ENCODE measurements around the gene HOXC11. TPM values are rescaled to one million over a fixed set of nuclear protein-coding genes. Genes with fewer than 3 reads are reported as not detected.

Gene HOXC11
- total RNA-seq, 3 donors from 2014 or later = not detected

DNA sequence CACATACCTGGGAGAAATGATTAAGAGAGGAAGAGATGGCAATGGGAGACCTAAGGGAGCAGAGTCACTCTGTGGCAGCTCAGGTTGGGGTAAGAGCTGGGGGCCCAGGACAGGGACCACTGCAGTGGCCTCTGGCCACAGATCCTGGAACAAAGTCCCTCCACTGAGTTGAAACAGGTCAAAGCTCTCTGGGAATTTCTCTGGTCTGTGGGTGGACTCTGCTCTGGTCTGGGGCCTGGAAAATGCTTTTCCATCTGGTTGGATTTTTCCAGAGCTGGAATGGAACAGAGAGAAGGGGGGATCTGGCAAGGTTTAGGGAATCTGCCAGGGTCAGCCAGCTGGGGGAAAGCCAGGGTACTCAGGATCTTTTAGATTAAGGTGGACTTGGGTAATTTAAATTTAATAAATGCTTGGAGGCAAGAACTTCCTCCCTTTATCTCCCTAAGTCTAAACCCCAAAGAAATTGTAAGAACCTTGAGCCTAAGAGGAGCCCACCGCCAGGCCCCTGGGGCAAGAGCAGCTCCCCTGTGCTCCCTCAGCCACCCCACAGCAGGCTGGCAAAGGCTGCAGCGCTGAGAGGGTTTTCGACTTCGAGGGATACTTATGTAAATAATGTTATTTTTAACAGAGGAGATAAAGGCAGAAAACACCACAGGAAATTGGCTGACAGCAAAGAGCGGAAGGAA is 15.8 kb downstream of the HOXC11 start:
- H3K36me3 Mint-ChIP-seq (ENCODE audit: insufficient read depth) = no peaks in the 10 kb centered on the region
- DNase-seq = no peak
- no peak overlapping the region for H3K4me3 Mint-ChIP-seq
- H3K27me3 Mint-ChIP-seq (ENCODE audit: low read depth) = peaks cover 92% of the 10 kb centered on the region
- no peaks in the 10 kb centered on the region for H3K9me3 Mint-ChIP-seq
- peaks cover 33% of the 10 kb centered on the region for H3K4me1 Mint-ChIP-seq (ENCODE audit: low read depth)
- ATAC-seq = no peak

- Mint-ChIP-seq H3K9me3 (no peaks in the 10 kb centered on the region), H3K27me3 (ENCODE audit: low read depth) (peaks cover 95% of the 10 kb centered on the region), H3K4me3 (peak overlapping the region; percentile 19), H3K4me1 (ENCODE audit: low read depth) (peaks cover 38% of the 10 kb centered on the region), H3K36me3 (ENCODE audit: insufficient read depth) (no peaks in the 10 kb centered on the region)
- DNase-seq (no peak), ATAC-seq (no peak)
Measured at GRCh38 chr12:53989227-53990113, 16.5 kb downstream of the HOXC11 start.

DNA sequence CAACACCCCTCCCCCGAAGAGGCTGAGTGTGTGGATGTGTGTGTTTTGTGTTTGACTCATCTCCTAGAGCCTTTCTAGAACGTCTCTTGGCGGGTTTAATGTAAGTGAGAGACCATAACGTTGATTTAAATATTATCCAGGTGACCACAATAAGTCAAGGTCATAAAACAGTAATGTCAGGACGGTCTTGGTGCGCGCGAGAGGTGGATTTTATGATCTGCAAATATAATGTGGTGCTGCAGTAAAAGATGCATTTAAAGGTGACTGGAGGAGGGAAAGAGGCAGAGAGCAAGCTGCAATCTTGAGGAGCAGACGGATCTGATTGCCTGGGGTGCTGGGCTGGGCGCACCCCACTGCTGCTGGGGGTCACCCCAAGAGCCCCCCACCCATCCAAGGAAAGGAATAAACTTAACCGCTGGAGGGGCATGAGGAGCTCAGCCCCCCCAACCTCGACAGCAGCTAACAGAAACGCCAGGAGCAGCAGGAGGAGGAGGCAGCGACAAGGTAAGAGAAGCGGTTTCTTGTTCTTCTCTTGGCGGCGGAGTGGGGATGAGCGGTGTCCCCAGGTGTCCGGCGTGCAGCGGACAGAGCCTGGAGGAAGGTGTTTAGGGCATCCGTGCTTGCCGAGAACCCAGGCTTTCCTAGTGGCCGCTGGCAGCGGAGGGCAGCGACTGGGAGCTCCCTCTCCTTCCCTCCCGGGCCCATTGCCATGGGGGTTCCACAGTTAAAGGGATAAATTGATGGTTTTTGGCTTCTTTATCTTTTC is 17.6 kb downstream of the HOXC11 start:
- Mint-ChIP-seq H3K9me3 (no peaks in the 10 kb centered on the region), H3K36me3 (ENCODE audit: insufficient read depth) (no peaks in the 10 kb centered on the region), H3K4me1 (ENCODE audit: low read depth) (peaks cover 42% of the 10 kb centered on the region), H3K27me3 (ENCODE audit: low read depth) (peaks cover 96% of the 10 kb centered on the region), H3K4me3 (no peak overlapping the region)
- no peak for DNase-seq
- no peak for ATAC-seq

DNA sequence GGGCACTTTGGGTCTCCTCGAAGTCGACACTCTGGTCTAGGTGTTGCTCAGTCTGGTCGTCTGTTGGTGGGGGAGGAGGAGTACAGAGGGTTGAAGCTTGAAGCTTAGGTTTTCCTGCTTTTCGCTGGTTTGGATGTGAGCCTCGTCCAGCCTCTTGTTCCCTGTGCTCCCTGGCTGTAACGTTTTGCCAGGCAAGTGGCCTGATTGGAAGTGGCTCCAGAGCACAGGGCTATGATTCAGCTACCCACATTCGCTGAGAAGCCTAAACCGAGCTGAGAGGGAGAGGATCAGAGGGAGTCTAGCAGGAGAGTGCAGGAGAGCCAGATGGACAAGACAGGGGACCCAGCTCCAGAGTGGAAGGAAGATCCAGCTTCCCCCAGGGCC is 18.1 kb downstream of the HOXC11 start:
- ATAC-seq = no peak

GRCh38 chr12:53992377-53992889 is 19.5 kb downstream of the HOXC11 start:
- Mint-ChIP-seq H3K36me3 (ENCODE audit: insufficient read depth) (no peaks in the 10 kb centered on the region), H3K4me1 (ENCODE audit: low read depth) (peaks cover 46% of the 10 kb centered on the region), H3K27me3 (ENCODE audit: low read depth) (peaks cover 95% of the 10 kb centered on the region), H3K4me3 (no peak overlapping the region), H3K9me3 (no peaks in the 10 kb centered on the region)
- no peak for DNase-seq
- no peak for ATAC-seq

More for the DNA sequence above, 18.1 kb downstream of the HOXC11 start:
- DNase-seq = no peak
- H3K36me3 Mint-ChIP-seq (ENCODE audit: insufficient read depth) = no peaks in the 10 kb centered on the region
- H3K4me3 Mint-ChIP-seq = no peak overlapping the region
- H3K27me3 Mint-ChIP-seq (ENCODE audit: low read depth) = peaks cover 97% of the 10 kb centered on the region
- no peaks in the 10 kb centered on the region for H3K9me3 Mint-ChIP-seq
- H3K4me1 Mint-ChIP-seq (ENCODE audit: low read depth) = peaks cover 42% of the 10 kb centered on the region

- H3K4me1 Mint-ChIP-seq (ENCODE audit: low read depth) = peaks cover 48% of the 10 kb centered on the region
- no peaks in the 10 kb centered on the region for H3K9me3 Mint-ChIP-seq
- peaks cover 95% of the 10 kb centered on the region for H3K27me3 Mint-ChIP-seq (ENCODE audit: low read depth)
- H3K36me3 Mint-ChIP-seq (ENCODE audit: insufficient read depth) = no peaks in the 10 kb centered on the region
- DNase-seq = no peak
- ATAC-seq = no peak
- peak overlapping the region; percentile 29 for H3K4me3 Mint-ChIP-seq
Measured at GRCh38 chr12:53993162-53994008, 20.5 kb downstream of the HOXC11 start.

DNA sequence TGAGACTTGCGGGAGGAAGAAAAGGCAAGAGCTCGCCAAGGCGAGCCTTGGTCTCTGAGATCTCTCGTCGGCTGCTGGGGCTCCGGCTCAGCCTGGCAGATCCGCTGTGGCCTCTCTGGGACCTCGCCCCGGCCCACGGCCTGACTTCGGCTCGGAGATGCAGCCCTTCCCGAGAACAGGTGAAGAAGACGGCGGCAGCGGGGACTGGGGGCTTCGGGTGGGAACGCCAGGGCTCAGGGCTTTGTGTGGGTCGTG is 21.0 kb downstream of the HOXC11 start:
- Mint-ChIP-seq H3K4me3 (peak overlapping the region; percentile 29), H3K9me3 (no peaks in the 10 kb centered on the region), H3K27me3 (ENCODE audit: low read depth) (peaks cover 95% of the 10 kb centered on the region), H3K4me1 (ENCODE audit: low read depth) (peaks cover 44% of the 10 kb centered on the region), H3K36me3 (ENCODE audit: insufficient read depth) (no peaks in the 10 kb centered on the region)
- ATAC-seq = no peak
- no peak for DNase-seq

DNA sequence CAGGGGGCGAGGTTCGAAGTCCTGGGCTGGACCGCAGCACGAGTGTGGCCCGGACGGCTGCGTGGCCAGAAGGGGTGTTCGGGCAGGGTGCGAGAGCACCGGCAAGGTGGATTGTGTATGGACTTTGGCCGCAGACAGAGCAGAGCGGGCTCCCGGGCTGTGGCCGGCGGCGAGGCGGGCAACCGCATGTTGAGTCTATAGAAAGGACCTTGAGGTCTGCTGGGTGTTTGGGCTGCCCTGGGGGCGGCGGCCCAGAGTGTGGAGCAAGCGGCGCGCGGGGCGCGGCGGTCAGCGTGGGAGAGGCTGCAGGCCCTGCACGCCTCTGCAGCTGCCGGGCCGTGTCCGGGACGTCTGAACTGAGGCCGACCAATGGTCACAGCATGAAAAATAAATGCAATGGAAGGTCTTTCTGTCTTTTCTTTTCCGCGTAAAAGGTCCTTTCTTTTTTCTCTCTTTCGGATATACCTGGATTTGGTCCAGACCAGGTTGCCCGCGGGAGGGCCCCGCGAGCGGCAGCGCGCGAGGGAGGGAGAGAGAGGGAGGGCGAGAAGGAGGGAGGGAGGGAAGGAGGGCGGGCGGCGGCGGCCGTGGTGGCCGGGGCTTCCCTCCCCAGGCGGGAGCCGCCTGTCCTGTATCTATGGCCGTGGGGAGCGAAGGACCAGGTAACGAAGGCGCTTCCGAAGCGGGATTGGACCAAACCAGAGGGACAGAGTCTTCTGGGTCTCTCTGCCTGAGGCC is 21.5 kb downstream of the HOXC11 start:
- peaks cover 94% of the 10 kb centered on the region for H3K27me3 Mint-ChIP-seq (ENCODE audit: low read depth)
- ATAC-seq = no peak
- H3K4me1 Mint-ChIP-seq (ENCODE audit: low read depth) = peaks cover 40% of the 10 kb centered on the region
- H3K36me3 Mint-ChIP-seq (ENCODE audit: insufficient read depth) = no peaks in the 10 kb centered on the region
- DNase-seq = no peak
- H3K9me3 Mint-ChIP-seq = no peaks in the 10 kb centered on the region
- peak overlapping the region; percentile 82 for H3K4me3 Mint-ChIP-seq

DNA sequence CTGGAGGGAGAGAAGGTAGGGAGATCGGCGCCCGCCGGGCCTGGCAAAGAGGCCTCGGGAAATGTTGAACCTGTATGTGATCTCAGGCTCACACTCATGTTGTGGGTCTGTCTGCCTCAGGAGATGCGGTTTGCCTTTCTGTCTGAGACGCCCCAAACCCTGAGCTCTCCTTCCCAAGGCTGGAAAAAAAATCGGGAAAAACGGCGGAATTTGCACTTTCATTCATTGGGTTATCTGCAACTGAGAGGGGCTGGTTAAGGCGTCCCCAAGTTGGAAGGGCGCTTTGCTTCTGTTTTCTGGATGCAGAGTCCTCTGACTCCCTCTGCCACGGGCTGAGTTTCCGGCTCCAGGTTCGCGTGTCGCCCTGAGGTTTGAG is 22.1 kb downstream of the HOXC11 start:
- Mint-ChIP-seq H3K9me3 (no peaks in the 10 kb centered on the region), H3K27me3 (ENCODE audit: low read depth) (peaks cover 94% of the 10 kb centered on the region), H3K4me1 (ENCODE audit: low read depth) (peaks cover 36% of the 10 kb centered on the region), H3K36me3 (ENCODE audit: insufficient read depth) (no peaks in the 10 kb centered on the region), H3K4me3 (peak overlapping the region; percentile 82)
- no peak for DNase-seq
- peak; percentile 15 to 20 for ATAC-seq

DNA sequence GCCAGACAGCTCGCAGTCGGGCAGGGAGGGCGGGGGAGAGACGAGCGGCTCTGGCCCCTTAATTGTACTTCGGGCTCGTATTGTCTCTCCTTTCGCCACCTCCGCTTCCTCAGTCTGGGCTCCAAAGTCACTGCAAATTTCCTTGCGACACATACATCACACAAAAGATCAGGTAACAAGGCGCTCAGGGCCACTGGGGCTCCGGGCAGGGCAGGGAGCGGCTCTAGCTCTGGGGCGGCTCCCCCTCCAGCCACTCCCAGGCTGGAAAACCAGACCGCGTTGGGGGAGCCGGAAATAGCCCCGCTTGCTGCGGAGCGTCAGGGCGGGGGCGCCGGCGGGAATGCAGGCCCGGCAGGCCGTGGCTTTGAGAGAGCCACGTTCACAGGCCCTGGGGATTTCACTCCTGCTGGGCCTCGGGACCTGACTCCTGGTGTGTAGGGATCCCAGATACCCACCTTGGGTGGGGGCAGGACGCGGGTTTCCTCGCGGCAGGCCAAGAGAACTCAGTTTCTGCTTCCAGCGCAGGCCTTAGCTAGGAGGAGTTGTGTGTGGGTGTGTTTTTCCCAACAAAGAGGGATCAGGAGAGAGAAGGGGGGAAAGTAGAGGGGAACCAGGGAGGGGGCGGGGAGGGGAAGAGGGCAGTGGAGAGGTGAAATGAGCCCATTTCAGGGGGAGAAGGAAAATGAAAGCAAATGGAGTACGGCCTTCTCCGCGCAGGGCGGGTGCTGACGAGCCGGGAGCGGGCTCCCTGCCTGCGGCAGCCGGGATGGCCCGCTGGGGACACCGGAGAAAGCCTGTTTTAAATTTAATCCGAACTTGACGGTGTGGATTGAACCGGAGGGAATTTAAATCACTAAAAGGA is 22.7 kb downstream of the HOXC11 start:
- Mint-ChIP-seq H3K27me3 (ENCODE audit: low read depth) (peaks cover 94% of the 10 kb centered on the region), H3K9me3 (no peaks in the 10 kb centered on the region), H3K4me3 (peak overlapping the region; percentile 82), H3K4me1 (ENCODE audit: low read depth) (peaks cover 32% of the 10 kb centered on the region), H3K36me3 (ENCODE audit: insufficient read depth) (no peaks in the 10 kb centered on the region)
- no peak for DNase-seq
- ATAC-seq = peak; percentile 48 to 54

GRCh38 chr12:53996240-53997203 is 23.6 kb downstream of the HOXC11 start:
- Mint-ChIP-seq H3K36me3 (ENCODE audit: insufficient read depth) (no peaks in the 10 kb centered on the region), H3K4me1 (ENCODE audit: low read depth) (peaks cover 32% of the 10 kb centered on the region), H3K4me3 (peak overlapping the region; percentile 82), H3K27me3 (ENCODE audit: low read depth) (peaks cover 94% of the 10 kb centered on the region), H3K9me3 (no peaks in the 10 kb centered on the region)
- ATAC-seq = peak in 1 of 2 donors; percentile 6
- DNase-seq = no peak
